Measurements from ENCODE around the gene IFI27L2.
A peak's percentile ranks its signal among the peaks of the same experiment; 100 is the strongest.

The IFI27L2 gene

GRCh38 chr14:94103554-94104150 lies 25.8 kb downstream of the IFI27L2 start:
- no peak for FAIRE-seq
- DNase-seq (ENCODE audit: insufficient read length, low spot score) = no peak

GRCh38 chr14:94102768-94103482 lies 26.5 kb downstream of the IFI27L2 start:
- no peak for FAIRE-seq
- no peak for DNase-seq (ENCODE audit: insufficient read length, low spot score)

DNA sequence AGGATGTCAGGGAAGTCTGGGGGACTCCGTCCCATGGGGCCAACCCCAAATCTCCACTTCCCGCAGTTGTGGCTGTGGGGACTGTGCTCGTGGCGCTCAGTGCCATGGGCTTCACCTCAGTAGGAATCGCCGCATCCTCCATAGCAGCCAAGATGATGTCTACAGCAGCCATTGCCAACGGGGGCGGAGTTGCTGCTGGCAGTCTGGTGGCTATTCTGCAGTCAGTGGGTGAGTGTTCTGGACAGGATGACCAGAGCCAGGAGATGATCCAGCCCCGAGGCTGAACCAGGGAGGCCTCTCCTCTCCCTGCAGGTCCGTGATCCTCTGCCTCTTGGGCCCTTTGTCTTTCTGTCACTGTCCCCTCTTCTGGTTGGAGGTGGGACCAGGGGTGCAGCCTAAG lies 27.7 kb downstream of the IFI27L2 start:
- FAIRE-seq (no peak), DNase-seq (ENCODE audit: insufficient read length, low spot score) (no peak)

- peak; percentile 65 for DNase-seq (ENCODE audit: insufficient read length, low spot score)
Observed at GRCh38 chr14:94100847-94101246, 28.6 kb downstream of the IFI27L2 start.

GRCh38 chr14:94099006-94099405 lies 30.4 kb downstream of the IFI27L2 start:
- DNase-seq (ENCODE audit: insufficient read length, low spot score) (no peak), FAIRE-seq (no peak)

More at GRCh38 chr14:94100847-94101246, 28.6 kb downstream of the IFI27L2 start:
- FAIRE-seq = peak; percentile 31

DNA sequence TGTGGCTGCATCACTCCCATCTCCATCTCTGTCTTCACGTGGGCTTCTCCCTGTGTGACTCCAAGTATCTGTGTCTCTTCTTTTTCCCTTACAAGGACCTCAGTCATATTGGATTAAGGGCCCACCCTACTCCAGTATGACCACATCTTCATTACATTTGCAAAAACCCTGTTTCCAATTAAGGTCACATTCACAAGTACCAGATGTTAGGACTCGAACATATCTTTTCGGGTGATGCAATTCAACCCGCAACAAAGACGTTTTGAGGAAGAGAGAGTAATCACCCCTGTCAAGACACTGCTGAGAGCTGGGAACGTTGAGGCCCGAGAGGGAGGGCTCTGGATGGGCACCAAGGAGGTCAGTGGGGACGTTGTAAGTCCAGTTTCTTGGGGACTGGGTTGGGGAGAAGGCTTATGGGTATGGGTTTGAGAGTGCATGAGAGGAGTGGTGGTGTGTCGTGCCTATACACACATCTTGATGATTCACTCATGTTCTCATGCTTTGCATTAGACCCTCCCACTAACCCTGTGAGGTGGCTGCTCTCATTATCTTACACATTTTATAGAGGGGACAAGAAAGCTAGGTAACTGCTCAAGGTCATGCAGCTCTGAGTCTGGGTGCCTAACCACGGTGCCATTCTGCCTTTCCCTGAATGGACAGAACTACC lies 30.9 kb downstream of the IFI27L2 start:
- FAIRE-seq = no peak
- no peak for DNase-seq (ENCODE audit: insufficient read length, low spot score)

DNA sequence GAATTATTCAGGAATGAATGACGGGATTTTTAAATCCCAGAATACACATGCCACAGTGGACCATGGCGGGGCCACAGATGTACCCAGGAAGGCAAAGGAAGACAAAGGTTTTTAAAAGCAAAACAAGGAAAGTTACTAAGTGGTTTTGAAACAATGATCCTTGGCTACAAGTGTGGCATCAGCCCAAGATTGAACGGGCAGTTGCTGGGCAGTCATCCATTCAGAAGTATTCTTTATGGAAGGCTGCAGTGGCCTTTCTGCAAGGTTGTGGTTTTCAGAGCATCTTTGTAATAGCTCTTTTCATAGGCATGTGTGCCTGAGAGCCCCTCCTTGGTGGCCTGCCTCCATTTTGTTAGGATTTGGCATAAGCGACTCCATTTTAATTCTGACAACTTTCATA lies 32.3 kb downstream of the IFI27L2 start:
- DNase-seq (ENCODE audit: insufficient read length, low spot score) = no peak
- no peak for FAIRE-seq

- FAIRE-seq (no peak), DNase-seq (ENCODE audit: insufficient read length, low spot score) (no peak)
Observed at GRCh38 chr14:94093418-94093817, 36.0 kb downstream of the IFI27L2 start.

DNA sequence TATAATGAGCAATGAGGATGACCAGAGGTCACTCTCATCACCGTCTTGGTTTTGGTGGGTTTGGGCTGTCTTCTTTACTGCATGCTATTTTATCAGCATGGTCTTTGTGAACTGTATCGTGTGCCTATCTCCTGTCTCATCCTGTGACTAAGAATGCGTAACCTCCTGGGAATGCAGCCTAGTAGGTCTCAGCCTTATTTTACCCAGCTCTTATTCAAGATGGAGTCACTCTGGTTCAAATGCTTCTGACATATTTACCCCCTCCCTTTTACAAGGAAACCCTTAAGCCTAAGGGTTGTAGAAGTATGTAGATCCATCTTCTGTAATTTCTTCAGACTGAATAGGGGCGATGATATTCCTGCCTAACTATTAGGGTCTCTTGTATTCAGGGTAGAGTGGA lies 39.9 kb downstream of the IFI27L2 start:
- DNase-seq (ENCODE audit: insufficient read length, low spot score) = no peak
- no peak for FAIRE-seq

- DNase-seq (ENCODE audit: insufficient read length, low spot score) (no peak), FAIRE-seq (no peak)
Observed at GRCh38 chr14:94088516-94088915, 40.9 kb downstream of the IFI27L2 start.

GRCh38 chr14:94087891-94088290 lies 41.5 kb downstream of the IFI27L2 start:
- DNase-seq (ENCODE audit: insufficient read length, low spot score) = no peak
- FAIRE-seq = no peak

- DNase-seq (ENCODE audit: insufficient read length, low spot score) (no peak), FAIRE-seq (peak; percentile 26)
Observed at GRCh38 chr14:94081386-94081820, 48.0 kb downstream of the IFI27L2 start.

- DNase-seq (ENCODE audit: insufficient read length, low spot score) (peak; percentile 96), FAIRE-seq (peak; percentile 91)
Observed at GRCh38 chr14:94080621-94081385, 48.6 kb downstream of the IFI27L2 start, which contains the start of the genes DDX24 and IFI27L1. DDX24 (minus strand) TSS chr14:94081202; CDS start chr14:94079742, 1,460 bp downstream. IFI27L1 (plus strand) TSS chr14:94081310; CDS start chr14:94096938, 15,628 bp downstream.

- no peak for DNase-seq (ENCODE audit: insufficient read length, low spot score)
- FAIRE-seq = no peak
Observed at GRCh38 chr14:94079891-94080620, 49.3 kb downstream of the IFI27L2 start.

DNA sequence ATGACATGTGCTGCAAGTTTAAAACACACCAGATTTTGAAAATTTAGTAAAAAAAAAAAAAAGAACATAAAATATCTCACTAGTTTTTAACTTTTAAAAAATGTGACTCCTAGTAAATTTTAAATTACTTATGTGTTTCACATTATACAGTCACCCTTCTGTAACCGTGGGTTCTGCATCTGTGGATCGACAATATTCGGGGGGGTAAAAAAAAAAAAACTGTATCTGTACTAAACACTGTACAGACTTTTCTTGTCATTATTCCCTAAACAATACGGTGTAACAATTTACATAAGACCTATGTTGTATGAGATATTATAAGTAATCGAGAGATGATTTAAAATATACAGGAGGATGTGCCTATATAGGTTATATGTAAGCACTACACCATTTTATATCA lies 51.6 kb downstream of the IFI27L2 start:
- FAIRE-seq (no peak), DNase-seq (ENCODE audit: insufficient read length, low spot score) (no peak)

Data from HTR-8/SVneo (cell line).